ENCODE results near the gene SLC35E2B.
"Not testable (repeated sequence)": the region's sequence is repeated elsewhere in the genome, so short reads cannot be mapped to it uniquely, and the experiment has no call there.

SLC35E2B gene

GRCh38 chr1:1702506-1702905 lies 9.9 kb upstream of the SLC35E2B start:
- not testable (repeated sequence) for DNase-seq

DNA sequence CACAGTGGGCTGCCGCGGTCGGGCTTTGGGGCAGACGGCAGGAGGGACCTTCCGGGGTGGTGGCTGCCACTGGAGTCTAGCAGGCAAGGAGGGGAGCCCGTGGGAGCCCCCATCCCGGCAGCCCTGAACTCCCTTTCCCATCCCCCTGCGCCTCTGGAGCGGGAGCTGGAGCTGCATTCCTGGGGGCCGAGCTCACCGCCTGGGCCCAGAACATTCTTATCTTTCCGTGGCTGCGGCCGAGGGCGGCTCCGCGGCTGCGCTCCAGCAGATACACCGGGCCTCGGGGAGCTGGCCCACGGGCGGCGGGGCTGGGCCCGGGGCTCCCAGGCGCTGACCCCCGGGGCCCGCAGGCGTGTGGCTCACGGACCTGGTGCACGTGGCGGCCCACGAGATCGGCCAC lies 8.0 kb upstream of the SLC35E2B start:
- not testable (repeated sequence) for DNase-seq

GRCh38 chr1:1700067-1700466 lies 7.5 kb upstream of the SLC35E2B start:
- DNase-seq = not testable (repeated sequence)

- DNase-seq = not testable (repeated sequence)
Observed at GRCh38 chr1:1699061-1699460, 6.5 kb upstream of the SLC35E2B start.

GRCh38 chr1:1697358-1698183 lies 5.0 kb upstream of the SLC35E2B start:
- not testable (repeated sequence) for DNase-seq

GRCh38 chr1:1696431-1697357 lies 4.1 kb upstream of the SLC35E2B start:
- DNase-seq = not testable (repeated sequence)

- DNase-seq = peak; percentile 84
Observed at GRCh38 chr1:1692324-1692713, 276 bp downstream of the SLC35E2B start.

- not testable (repeated sequence) for DNase-seq
Observed at GRCh38 chr1:1691443-1691842, 1.2 kb downstream of the SLC35E2B start.

- not testable (repeated sequence) for DNase-seq
Observed at GRCh38 chr1:1689526-1689925, 3.1 kb downstream of the SLC35E2B start.

DNA sequence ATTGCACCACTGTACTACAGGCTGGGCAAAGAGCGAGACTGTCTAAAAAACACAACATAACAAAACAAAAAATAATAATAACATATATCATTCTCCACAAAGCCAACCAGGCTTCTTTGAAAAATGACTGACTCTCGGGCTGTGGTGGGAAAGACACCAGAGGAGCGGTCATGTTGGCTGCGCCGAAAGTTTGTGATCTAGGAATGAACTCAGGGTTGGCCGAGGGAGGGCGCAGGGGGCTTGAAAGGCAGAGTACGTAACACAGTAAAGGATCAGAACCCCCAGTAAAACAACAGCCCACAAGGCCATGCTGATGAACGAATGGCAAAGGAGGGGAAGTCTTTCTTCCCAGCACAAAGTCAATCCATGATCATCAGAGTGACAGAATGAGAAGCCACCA lies 4.7 kb downstream of the SLC35E2B start:
- no peak for DNase-seq

DNA sequence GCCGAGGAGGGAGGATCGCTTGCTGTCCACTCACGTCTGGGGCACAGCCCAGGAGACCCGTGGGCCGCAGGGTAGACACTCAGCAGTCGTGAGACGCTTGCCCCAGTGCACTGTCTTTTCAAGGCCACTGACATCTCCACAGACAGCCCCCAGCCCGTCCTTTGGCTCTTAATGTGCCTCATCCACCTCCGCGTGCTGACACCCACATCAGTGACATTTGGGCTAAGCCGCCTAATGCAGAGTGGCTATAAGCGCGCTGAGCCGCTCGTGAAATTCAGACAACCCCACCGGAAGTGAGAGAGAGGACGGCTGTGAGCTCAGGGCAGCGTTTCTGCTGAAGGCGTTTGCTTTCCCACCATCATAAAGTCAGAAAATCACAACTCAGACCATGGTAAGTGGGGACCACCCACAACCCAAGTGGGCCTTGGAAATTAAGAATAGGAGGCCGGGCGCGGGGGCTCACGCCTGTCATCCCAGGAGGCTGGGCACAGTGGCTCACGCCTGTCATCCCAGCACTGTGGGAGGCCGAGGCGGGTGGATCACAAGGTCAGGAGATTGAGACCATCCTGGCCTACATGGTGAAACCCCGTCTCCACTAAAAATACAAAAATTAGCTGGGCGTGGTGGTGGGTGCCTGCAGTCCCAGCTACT lies 8.4 kb downstream of the SLC35E2B start:
- no peak for DNase-seq

DNA sequence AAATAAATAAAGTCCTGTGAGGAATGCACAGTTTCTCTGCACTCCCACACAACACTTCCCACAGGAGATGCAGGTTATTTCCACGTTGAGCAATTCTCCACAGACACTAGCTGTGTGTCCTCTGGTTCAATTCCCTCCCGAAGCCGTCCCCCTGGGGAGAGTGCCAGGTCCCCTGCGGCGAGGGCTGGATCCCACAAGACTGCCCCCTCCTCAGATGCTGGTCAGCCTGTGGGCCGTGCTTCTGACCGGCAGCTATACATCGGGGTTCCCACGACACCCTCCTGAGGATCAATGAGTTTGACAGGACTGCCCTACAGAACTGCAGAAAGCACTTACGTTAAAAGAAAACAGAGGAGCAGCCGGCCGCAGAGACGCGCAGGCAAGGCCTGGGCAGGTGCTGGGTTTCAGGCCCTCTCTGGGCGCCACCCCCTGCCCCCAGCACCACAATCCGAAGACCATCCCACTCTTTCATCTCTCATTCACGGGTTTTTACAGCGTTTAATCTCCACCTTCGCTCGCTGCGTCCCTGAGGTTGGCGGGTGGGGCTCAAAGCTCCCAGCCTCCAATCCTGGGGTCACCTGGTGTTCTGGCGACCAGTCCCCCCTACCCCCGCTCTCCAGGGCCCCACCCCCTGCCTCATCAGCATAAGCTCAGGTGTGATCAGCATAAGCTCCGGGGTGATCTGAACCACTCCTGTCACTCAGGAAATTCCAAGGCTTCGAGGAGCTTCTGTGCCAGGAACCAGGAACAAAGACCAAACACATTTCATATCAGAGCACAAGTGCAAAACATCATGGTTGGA lies 9.3 kb downstream of the SLC35E2B start:
- DNase-seq = no peak

GRCh38 chr1:1680912-1681273 lies 11.7 kb downstream of the SLC35E2B start:
- DNase-seq = no peak

DNA sequence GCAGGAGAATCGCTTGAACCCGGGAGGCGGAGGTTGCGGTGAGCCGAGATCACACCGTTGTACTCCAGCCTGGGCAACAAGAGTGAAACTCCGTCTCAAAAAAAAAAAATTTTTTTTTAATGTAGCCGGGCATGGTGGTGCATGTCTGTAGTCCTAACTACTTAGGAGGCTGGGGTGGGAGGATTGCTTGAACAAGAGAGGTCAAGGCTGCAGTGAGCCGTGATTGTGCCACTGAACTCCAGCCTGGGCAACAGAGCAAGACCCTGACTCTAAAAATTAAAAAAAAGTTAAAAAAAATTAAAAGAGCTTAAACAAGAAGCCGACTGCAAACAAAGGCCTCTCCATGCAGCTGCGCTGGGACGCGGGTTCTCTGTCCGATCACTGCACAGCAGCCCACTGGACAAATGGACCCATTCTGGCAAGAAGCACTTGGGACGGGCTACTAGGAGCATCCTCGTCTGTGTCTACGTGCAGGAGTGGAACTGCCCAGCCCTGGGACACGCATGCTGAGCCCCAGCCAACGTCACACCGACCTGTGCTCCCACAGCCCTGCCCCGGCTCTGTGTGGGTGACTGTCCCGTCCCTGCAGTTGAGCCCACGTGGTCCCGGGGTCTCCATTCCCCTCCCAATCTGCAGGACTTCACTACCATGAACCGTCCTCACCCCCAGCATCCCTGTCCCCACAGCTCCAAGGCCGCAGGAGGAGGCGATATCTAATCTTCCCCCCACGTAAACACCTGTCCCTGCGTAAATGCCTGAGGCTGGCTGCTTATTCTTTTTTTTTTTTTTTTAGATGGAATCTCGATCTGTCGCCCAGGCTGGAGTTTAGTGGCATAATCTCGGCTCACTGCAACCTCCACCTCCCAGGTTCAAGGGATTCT lies 12.3 kb downstream of the SLC35E2B start:
- DNase-seq = no peak

DNA sequence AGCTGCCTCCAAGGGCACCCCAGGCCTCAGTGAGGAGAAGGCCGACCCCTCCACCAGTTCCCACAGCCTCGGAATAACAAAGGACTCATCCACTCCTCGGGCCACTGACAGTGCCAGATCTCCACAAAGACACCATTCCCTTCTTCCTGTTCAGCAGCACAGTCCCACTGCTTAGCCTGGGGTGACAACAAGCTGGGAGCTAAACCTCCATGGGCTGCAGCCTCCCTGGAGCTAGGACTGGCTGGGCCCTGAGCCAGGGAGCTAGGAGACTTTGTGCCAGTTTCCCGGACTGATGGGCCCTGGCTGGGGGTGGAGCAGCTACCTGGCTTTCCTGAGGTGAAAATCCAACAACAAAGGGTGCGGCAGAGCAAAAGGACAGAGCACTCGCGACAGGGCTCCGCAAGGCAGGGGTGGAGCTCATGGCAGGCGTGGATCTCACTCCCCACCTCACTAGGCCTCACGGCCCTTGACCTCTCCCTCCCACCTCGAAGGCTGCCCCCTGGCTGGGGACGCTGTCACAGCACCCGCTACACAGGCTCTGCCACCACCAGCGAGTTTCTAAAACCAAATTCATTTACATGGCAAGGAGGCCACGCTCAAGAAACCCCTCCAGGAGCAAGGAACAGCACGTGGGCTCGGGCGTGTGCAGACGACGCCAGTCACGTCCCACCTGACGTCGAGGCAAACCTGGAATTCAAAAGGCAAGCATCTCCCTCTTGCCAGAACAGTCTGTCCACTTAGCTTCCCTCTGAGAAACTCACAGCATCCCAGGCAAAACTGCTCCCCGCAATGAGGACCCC lies 13.8 kb downstream of the SLC35E2B start:
- peak; percentile 65 for DNase-seq

GRCh38 chr1:1677718-1678580 lies 14.6 kb downstream of the SLC35E2B start:
- DNase-seq = peak; percentile 71

DNA sequence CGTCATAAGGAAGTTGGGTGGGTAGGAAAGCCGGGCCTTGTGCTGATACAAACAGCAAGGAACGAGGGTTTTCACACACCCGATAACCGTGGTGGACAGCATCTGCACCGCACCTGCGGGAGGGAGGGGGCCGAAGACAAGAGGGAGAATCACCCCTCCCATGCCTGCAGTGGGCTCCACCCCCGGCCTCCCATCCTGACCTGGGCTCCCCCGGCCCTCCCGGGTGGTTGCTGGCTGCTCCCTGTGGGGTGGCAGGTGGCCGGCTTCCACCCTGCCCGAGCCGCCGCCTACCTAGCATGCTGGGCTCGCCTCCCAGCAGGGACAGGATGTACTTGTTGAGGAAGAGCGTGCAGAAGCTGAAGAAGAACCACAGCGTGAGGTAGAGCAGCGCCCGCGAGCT lies 16.5 kb downstream of the SLC35E2B start:
- not testable (repeated sequence) for DNase-seq

DNA sequence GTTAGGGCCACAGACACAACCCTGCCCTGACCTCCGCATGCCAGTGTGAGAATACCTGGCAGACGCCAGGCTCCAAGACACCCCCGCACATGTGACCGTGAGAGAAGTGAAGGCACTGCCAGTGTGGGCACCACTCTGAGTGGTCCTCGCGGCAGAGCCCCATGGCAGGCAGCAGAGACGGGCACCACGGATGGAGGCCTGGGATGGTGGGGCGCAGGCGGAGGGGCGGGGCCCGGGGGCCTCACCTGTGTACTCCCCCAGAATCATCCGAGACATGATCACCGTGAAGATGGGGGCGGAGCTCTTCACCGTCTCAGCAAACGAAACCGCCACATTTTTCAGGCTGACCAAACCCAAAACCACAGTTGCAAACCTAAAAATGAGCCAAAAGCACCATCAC lies 17.4 kb downstream of the SLC35E2B start:
- DNase-seq = not testable (repeated sequence)

- not testable (repeated sequence) for DNase-seq
Observed at GRCh38 chr1:1674806-1675205, 17.8 kb downstream of the SLC35E2B start.

All from CD4-positive, alpha-beta T cell treated with Interleukin-17A for 4 hours (primary cell).